CD4-positive, alpha-beta T cell (primary cell): ENCODE measurements around the gene SGSM1. TPM values are rescaled to one million over a fixed set of nuclear protein-coding genes. Genes with fewer than 3 reads are reported as not detected.

ENCODE experiments used
- ATAC-seq: fragments of 200-7000 bp; cut with Tn5 transposase; one replicate; pipeline ENCODE4 v1.10.0; 2022; ENCODE audit warnings: mild to moderate bottlenecking; ENCODE audit not compliant: poor library complexity
- CTCF ChIA-PET: fragments of 350-600 bp; sonication (Branson Sonifier 250); formaldehyde crosslinking; loops from one replicate; lab custom pipeline; 2021; ENCODE audit warnings: antibody characterized with exemption, inconsistent platforms; lab: Charles Lee
- POLR2A ChIA-PET: fragments of 350-600 bp; sonication (Branson Sonifier 250); formaldehyde crosslinking; loops from one replicate; lab custom pipeline; 2021; ENCODE audit warnings: antibody characterized with exemption, inconsistent platforms; lab: Charles Lee
- DNase-seq, 14 experiments: peaks; one replicate each; pipeline ENCODE4 v3.0.0-alpha.2; 2013 to 2020; ENCODE audit warnings: mixed read lengths in 2 of 14
- H3K27ac ChIP-seq, 2 donors: one replicate each; pipeline versions ENCODE4 v1.5.1 to v1.7.0; 2013; ENCODE audit warnings: low read length in 2 of 2, low read depth in 1 of 2, mild to moderate bottlenecking in 1 of 2
- H3K27me3 ChIP-seq, 2 experiments: 1 replicate in 1 of 2; 2 replicates in 1 of 2; pipeline versions ENCODE4 v1.6.1 to v1.7.0; 2013; ENCODE audit warnings: low read length in 2 of 2, control low read depth in 1 of 2, mild to moderate bottlenecking in 1 of 2, moderate library complexity in 1 of 2; ENCODE audit not compliant: insufficient read depth in 2 of 2, control insufficient read depth in 1 of 2
- H3K36me3 ChIP-seq: one replicate; pipeline ENCODE4 v1.6.1; 2013; ENCODE audit warnings: low read length, control low read depth; ENCODE audit not compliant: insufficient read depth
- H3K4me1 ChIP-seq: one replicate; pipeline ENCODE4 v1.6.1; 2013; ENCODE audit warnings: low read length, control low read depth; ENCODE audit not compliant: insufficient read depth
- H3K4me3 ChIP-seq: one replicate; pipeline ENCODE4 v1.5.1; 2013; ENCODE audit warnings: mild to moderate bottlenecking, low read length, moderate library complexity
- H3K9me3 ChIP-seq, 2 experiments: 1 replicate in 1 of 2; 2 replicates in 1 of 2; pipeline versions ENCODE4 v1.6.1 to v1.7.0; 2013; ENCODE audit warnings: low read length in 2 of 2, mild to moderate bottlenecking in 2 of 2, control low read depth in 1 of 2, moderate library complexity in 1 of 2; ENCODE audit not compliant: control insufficient read depth in 1 of 2, insufficient read depth in 1 of 2
- H3K27ac Mint-ChIP-seq: one replicate; pipeline ENCODE4 v1.8.0; 2020; ENCODE audit warnings: mixed read lengths
- H3K27me3 Mint-ChIP-seq: one replicate; pipeline ENCODE4 v1.8.0; 2021; ENCODE audit warnings: mixed read lengths
- H3K36me3 Mint-ChIP-seq: one replicate; pipeline ENCODE4 v1.8.0; 2021; ENCODE audit warnings: low read depth, mixed read lengths
- H3K4me1 Mint-ChIP-seq: one replicate; pipeline ENCODE4 v1.8.0; 2021; ENCODE audit warnings: low read depth, mixed read lengths
- H3K4me3 Mint-ChIP-seq: one replicate; pipeline ENCODE4 v1.8.0; 2020; ENCODE audit warnings: mild to moderate bottlenecking, mixed read lengths
- H3K9me3 Mint-ChIP-seq: one replicate; pipeline ENCODE4 v1.8.0; 2020; ENCODE audit warnings: mixed read lengths
- CTCF ChIP-seq: fragments of 200-600 bp; IDR thresholded peaks from one replicate; pipeline ENCODE4 v1.8.0; 2022; ENCODE audit warnings: antibody characterized with exemption, mild to moderate bottlenecking
- intact Hi-C, 2 experiments: fragments of 100-400 bp; cut with DNase I in 1 of 2; cut with micrococcal nuclease in 1 of 2; formaldehyde crosslinking; loops; one replicate each; pipeline versions ENCODE4 v1.15.1 to v1.9.0; 2023 to 2025; cut with DNase I, micrococcal nuclease
- total RNA-seq, 174 experiments: library from RNA in 2 of 174; stranded (reverse) in 2 of 174; gene quantifications; one replicate each; pipeline ENCODE4 v1.2.3 and lab custom pipeline; 2021 to 2026

SGSM1 gene
- total RNA-seq, 2 experiments from 2014 or later = 1.3 to 1.9 TPM

GRCh38 chr22:24796860-24797259 lies 9.2 kb upstream of the SGSM1 start:
- intact Hi-C loops = no loop called here
- H3K27ac ChIP-seq = no peak overlapping the region
- no peaks in the 10 kb centered on the region for H3K9me3 Mint-ChIP-seq
- no peak for TF ChIP-seq CTCF
- no peaks in the 10 kb centered on the region for H3K27me3 Mint-ChIP-seq
- H3K4me3 Mint-ChIP-seq = no peak overlapping the region
- no peaks in the 10 kb centered on the region for H3K9me3 ChIP-seq
- no peak for ATAC-seq
- CTCF ChIA-PET = no interaction called here
- H3K4me3 ChIP-seq = no peak overlapping the region
- H3K4me1 ChIP-seq = peaks cover under 1% of the 10 kb centered on the region
- H3K4me1 Mint-ChIP-seq = peaks cover 5% of the 10 kb centered on the region
- no peak for DNase-seq
- POLR2A ChIA-PET = no interaction called here
- H3K36me3 Mint-ChIP-seq = no peaks in the 10 kb centered on the region
- no peak overlapping the region for H3K27ac Mint-ChIP-seq
- no peaks in the 10 kb centered on the region for H3K27me3 ChIP-seq
- no peaks in the 10 kb centered on the region for H3K36me3 ChIP-seq

- no peaks in the 10 kb centered on the region for H3K36me3 ChIP-seq
- H3K36me3 Mint-ChIP-seq = no peaks in the 10 kb centered on the region
- no peak overlapping the region for H3K4me3 ChIP-seq
- intact Hi-C loops = loop anchor here in 1 of 2 experiments (10.0 kb wide), 1 partner anchor 887 kb away; no protein-coding TSS in a partner anchor
- TF ChIP-seq CTCF = no peak
- no peak overlapping the region for H3K27ac Mint-ChIP-seq
- CTCF ChIA-PET = interaction anchor here (1.4 to 2.0 kb wide), 4 partner anchors 10 to 47 kb away, joined by 3 to 14 read pairs (median 5); no protein-coding TSS in a partner anchor
- DNase-seq (peak in 1 of 14 experiments; percentile 6), ATAC-seq (no peak)
- no peak overlapping the region for H3K4me3 Mint-ChIP-seq
- POLR2A ChIA-PET = no interaction called here
- no peaks in the 10 kb centered on the region for H3K9me3 Mint-ChIP-seq
- H3K27ac ChIP-seq = no peak overlapping the region
- peaks cover 0 to 7% of the 10 kb centered on the region in 2 experiments for H3K9me3 ChIP-seq
- H3K4me1 Mint-ChIP-seq = peaks cover 10% of the 10 kb centered on the region
- H3K27me3 ChIP-seq = no peaks in the 10 kb centered on the region
- H3K4me1 ChIP-seq = peaks cover 27% of the 10 kb centered on the region
- no peaks in the 10 kb centered on the region for H3K27me3 Mint-ChIP-seq
Measured at GRCh38 chr22:24801901-24802465, 4.0 kb upstream of the SGSM1 start.

GRCh38 chr22:24803064-24803542 lies 2.9 kb upstream of the SGSM1 start:
- no peaks in the 10 kb centered on the region for H3K9me3 Mint-ChIP-seq
- peaks cover 0 to 7% of the 10 kb centered on the region in 2 experiments for H3K9me3 ChIP-seq
- no peaks in the 10 kb centered on the region for H3K36me3 Mint-ChIP-seq
- CTCF ChIA-PET = interaction anchor here (0.6 to 2.0 kb wide), 12 partner anchors 9 to 1839 kb away, joined by 3 to 14 read pairs (median 4); no protein-coding TSS in a partner anchor
- no peaks in the 10 kb centered on the region for H3K27me3 ChIP-seq
- POLR2A ChIA-PET = no interaction called here
- DNase-seq (peak; percentile 24 to 76 (median 52)), ATAC-seq (no peak)
- H3K4me3 Mint-ChIP-seq = peak overlapping the region; percentile 77
- intact Hi-C loops = loop anchor here in 1 of 2 experiments (10.0 kb wide), 1 partner anchor 888 kb away; no protein-coding TSS in a partner anchor
- no peaks in the 10 kb centered on the region for H3K27me3 Mint-ChIP-seq
- peak; percentile 96 for TF ChIP-seq CTCF
- H3K27ac Mint-ChIP-seq = no peak overlapping the region
- H3K27ac ChIP-seq = no peak overlapping the region
- H3K4me1 Mint-ChIP-seq = peaks cover 15% of the 10 kb centered on the region
- no peak overlapping the region for H3K4me3 ChIP-seq
- no peaks in the 10 kb centered on the region for H3K36me3 ChIP-seq
- peaks cover 29% of the 10 kb centered on the region for H3K4me1 ChIP-seq
